Fibroblast of lung (primary cell): ENCODE results near the gene ASIC4.

Experiments used
- CTCF ChIP-seq, 2 donors: IDR thresholded peaks in 1 of 2; conservative IDR thresholded peaks in 1 of 2; 1 replicate in 1 of 2; 2 replicates in 1 of 2; pipeline ENCODE4 v1.5.1; 2011 to 2012; ENCODE audit warnings: low read length in 2 of 2, control low read depth in 1 of 2, inconsistent platforms in 1 of 2, low read depth in 1 of 2, mild to moderate bottlenecking in 1 of 2
- EZH2 ChIP-seq: IDR thresholded peaks from 2 replicates; pipeline ENCODE4 v1.5.1; 2012; ENCODE audit warnings: low read length, control low read depth, mild to moderate bottlenecking; ENCODE audit errors: missing control alignments

GRCh38 chr2:219514836-219515235 is 554 bp downstream of the ASIC4 start:
- no peak for TF ChIP-seq CTCF (conservative IDR thresholded peaks at IDR 0.05 in 1 of 2, IDR thresholded peaks at IDR 0.05 in 1 of 2; ENCODE audit: low read depth in 1 of 2, low read length in 2 of 2)
- no peak for TF ChIP-seq EZH2
